A204.1 (cell line): ENCODE measurements around the gene GJD3.
A peak's percentile ranks its signal among the peaks of the same experiment; 100 is the strongest.
"Not testable (repeated sequence)": the region's sequence is repeated elsewhere in the genome, so short reads cannot be mapped to it uniquely, and the experiment has no call there.

Source experiments
- FAIRE-seq: peaks from 2 replicates; lab custom pipeline; 2012; peaks lifted over from hg19 to GRCh38; lab: Jason Lieb, UNC

GJD3 gene

DNA sequence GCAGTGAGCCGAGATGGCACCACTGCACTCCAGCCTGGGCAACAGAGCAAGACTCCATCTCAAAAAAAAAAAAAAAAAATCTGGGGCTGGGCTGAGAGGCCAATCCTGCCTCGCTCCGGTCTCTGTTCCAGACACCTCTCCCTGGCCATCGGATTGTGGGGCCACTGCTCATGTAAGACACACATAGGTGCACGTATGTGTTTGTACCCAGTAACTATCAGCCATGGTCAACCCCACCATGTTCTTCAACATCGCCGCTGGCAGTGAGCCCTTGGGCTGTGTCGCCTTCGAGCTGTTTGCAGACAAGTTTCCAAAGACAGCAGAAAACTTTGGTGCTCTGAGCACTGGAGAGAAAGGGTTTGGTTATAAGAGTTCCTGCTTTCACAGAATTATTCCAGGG is 3.2 kb upstream of the GJD3 start:
- FAIRE-seq: not testable (repeated sequence)

DNA sequence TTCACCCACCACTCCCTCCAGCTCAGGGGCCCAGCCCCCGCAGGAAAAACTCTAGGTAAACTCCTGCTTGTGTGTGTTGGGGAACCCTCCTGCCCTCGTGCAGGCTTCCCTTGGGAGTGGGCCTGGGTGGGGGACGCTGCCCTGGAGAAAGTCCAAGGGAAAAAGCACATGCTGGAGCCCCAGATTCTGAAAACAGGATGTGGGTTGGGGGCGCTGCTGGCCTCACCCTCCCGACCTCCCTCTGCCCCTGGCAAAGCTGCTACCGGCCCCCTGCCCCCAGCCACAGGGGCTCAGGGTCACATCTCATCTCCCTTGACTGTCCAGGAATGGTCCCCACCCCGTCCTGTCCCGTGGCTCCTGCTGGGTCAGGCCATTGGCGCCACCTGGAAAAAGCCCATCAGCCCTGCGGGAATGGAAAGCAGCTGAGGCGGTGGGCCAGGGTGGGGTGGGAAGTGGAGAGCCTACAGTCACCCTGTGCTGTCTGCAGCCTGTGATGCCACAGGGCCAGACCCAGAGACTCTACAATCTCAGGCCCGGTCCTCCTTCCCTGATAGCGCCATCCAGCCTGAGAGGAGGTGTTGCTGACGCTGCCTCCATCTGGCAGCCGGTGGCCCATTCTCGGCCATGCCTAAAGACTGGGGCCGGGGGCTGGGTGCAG is 2.5 kb upstream of the GJD3 start:
- no peak for FAIRE-seq

DNA sequence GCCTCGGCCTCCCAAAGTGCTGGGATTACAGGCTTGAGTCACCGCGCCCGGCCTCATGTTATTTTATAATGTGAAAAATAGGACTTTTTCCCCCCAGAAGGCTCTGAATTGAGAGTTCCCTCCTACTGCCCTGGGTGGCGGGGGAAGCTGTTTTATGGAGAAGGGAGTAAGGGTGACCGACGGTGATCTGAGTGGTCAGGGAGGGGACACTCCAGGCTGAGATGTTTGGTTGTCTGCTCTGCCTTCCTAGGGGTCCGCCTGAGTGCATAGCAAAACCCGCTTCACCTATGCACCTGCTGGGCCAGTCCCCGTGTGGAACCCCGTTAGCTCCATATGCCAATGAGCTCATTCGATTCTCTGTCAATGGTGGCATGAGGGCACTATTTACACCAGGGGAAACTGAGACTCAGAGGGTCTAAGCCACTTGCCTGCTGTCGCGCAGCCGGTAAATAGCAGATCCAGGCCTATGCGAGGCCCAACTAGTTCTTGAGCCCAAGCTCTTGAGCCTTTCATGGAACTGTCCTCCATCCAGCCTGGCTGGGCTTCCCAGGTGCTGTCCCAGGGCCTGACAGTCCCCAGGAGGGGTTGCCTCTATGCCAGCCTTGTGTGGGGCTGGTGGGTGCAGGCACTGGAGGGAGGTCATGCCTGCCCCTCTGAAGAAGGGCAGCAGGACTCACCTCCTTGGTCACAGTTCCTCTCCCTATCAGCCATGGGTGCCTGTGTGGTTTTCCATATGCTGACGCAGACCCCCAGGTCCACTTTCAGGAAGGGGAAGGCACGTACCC is 1.7 kb upstream of the GJD3 start:
- FAIRE-seq: no peak

DNA sequence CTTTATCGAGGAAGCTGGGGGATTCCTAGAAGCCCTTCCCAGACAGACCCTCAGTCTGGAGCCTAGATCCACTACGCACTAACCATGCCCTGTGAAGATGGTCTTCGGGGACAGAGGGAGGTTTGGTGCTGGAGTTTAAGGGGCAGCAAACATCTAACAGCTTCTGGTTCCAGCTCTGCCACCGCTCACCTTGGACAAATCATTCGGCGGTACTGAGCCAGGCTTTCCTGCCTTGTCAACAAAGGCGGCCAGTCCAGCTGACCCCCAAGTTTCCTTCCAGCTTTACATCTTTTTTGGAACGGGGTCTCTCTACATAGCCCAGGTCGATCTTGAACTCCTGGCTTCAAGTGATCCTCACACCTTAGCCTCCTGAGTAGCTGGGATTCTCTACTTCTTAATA is 369 bp upstream of the GJD3 start:
- FAIRE-seq: no peak

DNA sequence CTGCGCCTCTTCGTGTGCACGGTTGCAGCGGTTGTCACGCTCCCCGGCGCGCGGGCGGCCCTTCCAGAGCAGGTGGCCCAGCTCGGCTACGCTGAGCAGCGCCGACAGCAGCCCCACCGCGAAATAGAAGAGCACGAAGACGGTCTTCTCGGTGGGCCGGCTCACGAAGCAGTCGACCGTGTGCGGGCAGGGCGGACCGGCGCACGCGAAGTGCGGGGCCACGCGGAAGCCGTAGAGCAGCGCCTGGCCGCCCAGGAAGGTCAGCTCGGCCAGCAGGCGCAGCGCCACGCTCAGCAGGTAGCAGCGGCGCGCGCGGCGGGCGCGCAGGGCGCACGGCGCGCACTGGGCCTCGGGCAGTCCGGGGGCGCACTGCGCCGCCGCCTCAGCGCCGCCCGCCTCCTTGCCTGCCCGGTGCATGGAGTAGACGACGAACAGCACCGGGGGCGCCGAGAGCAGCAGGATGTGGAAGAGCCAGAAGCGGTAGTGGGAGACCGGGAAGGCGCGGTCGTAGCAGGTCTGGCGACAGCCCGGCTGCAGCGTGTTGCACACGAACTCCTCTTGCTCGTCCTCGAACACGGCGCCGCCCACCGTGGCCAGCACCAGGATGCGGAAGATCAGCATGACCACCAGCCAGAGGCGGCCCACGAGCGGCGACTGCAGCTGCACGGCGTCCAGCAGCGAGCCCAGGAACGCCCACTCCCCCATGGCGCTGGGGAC is 1.3 kb downstream of the GJD3 start:
- FAIRE-seq: no peak

DNA sequence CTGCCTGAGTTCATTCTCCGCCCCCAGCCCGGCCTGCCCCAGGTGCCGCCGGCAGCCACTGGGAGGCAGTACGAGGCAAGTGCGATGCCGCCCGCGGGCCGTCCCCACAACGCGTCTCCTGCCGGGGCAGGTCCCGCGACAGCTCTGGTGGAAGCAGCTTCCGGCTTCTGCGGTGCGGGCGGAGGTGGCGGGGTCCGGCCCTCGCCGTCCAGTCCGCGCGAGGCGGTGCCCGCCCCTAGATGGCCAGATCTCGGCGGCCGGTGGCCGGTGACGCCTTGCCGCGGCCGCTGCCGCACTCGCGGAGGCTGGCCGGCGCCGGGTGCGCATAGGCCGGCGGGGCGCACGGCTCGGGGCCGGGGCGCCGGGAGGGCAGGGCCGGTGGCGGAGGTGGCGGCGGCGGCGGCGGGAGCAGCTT is 1.8 kb downstream of the GJD3 start:
- FAIRE-seq: no peak

DNA sequence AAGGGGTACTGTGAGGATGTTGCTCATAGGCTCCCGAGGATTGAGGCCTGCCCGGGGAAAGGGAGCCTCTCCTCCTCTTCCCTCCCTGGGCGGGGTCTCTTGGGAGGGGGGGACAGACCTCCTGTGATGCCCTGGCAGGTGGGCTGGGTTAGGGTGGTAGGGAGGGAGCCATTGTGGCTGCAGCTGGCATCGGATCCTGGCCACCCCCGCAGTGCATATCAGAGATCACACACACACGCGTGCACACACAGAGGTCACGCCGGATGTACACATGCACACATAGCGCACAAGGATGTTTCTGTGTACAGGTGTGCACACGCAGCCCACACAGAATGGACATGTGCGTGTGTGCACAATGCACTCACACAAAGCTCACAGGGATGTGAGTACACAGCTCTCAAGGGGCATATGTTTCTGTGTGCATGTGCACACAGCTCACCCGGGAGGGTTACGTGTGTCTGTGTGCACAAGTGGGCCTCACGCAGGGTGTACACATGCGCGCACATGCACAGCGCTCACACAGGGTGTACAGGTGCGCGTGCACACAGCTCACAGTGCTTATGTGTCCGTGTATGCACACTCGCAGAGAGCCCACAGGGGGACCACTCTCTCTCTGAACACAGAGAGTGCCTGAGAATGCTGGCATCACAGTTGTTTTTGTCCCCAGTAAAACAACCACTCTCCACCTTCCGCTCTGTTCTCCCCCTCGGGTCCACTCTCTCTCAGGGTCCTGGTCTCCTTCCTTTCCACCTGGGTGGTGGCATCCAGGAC is 2.4 kb downstream of the GJD3 start:
- no peak for FAIRE-seq

DNA sequence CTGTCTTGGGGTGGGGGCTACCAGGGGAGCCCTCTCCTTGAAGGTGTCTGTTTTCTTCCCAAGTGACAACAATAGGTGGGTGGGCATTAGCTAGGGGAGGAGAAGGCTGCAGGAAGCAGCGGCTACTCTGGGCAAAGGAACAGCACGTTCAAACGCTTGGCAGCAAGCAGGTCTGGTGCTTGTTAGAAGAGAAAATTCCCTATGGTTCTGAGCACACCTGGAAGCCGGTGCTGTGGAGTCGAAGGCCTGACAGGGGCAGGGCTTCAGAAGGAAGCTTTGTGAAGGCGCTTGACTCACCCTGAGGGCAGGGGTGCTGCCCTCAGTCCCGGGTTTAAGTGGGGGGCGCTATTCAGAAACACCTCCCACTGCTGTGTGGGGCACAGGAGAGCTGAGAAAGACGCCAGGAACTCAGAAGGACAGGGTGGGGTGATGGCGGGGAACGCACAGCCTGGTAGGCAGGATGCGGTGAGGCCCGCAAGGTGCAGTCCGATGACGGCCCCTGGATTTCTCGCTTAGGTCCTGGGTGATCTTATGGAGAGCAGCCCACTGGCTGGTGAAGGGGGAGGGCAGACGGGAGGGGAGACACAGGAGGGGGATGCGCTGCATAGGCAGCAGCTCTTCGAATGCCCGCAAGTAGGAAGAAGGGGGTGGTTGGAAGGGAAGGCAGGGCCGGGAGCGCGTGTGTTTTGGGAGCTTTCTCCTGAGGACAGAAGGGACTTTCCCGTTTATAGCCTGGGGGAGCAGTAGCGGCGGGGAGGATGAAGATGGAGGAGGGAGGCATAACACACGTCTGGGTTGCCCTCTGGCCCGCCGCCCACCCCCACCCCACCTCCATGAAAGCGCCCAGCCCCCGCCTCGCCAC is 3.2 kb downstream of the GJD3 start:
- FAIRE-seq: no peak

DNA sequence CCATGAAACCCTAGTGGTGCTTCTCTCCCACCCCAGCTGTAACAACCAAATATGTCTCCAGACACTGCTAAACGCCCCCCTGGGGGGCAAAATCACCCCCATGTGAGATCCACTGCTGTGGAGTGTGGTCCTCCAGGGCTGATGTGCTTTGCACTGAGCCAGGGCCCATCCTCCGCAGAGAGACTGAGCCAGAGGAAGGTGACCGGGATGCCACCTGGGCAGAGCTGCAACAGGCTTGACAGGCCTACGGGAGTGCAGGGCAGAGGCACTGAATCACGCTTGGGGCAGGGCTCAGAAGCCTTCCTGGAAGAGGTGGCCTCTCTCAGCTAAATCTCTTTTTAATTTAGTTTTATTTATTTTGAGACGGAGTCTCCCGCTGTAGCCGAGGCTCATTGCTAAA is 4.4 kb downstream of the GJD3 start:
- no peak for FAIRE-seq

DNA sequence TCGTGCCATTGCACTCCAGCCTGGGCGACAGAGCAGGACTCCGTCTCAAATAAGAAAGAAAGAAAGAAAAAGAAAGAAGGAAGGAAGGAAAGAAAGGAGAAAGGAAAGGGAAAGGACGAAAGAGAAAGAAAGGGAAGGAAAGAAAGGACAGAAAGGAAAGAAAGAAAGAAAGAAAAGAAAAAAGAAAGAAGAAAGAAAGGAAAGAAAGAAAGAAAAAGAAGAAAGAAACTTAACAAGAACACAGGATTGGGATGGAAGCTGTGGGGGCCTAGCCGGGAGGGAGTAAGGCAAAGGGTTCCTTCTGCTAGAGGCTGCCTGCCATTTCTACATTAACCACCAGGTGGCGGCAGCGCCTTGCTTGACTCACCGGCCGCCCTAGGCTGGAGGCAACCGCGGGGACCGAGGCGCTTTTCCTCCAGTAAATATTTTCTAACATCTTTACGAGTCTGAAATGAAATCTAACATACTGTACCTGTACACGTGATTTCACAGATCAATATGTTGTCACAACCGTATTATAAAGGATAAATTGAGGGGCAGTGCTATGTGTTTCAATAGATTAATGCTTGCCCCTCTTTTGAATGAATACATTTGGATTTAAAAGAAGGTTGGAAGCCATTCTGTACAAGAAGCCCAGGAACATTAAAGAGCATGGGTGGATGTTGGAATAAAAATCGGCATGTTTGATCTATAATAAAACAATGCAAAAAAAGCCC is 6.1 kb downstream of the GJD3 start:
- FAIRE-seq: peak; percentile 94

DNA sequence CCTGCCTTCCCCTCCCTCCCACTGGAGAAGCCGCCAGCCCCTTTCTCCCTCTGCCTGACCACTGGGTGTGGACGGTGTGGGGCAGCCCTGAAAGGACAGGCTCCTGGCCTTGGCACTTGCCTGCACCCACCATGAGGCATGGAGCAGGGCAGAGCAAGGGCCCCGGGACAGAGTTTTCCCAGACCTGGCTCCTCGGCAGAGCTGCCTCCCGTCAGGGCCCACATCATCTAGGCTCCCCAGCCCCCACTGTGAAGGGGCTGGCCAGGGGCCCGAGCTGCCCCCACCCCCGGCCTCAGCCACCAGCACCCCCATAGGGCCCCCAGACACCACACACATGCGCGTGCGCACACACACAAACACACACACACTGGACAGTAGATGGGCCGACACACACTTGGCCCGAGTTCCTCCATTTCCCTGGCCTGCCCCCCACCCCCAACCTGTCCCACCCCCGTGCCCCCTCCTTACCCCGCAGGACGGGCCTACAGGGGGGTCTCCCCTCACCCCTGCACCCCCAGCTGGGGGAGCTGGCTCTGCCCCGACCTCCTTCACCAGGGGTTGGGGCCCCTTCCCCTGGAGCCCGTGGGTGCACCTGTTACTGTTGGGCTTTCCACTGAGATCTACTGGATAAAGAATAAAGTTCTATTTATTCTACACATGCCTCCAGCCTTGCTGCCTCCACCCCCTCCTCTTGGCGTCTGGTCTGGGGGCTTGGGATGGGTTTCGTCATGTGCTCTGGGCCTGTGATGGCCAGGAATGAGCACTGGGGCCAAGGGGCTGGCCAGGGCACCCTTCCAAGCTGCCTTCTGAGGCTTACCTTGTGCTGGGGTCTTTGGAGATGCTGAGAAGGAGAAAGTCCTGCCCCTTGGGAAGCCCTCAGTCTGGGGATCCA is 7.3 kb downstream of the GJD3 start:
- FAIRE-seq: no peak

DNA sequence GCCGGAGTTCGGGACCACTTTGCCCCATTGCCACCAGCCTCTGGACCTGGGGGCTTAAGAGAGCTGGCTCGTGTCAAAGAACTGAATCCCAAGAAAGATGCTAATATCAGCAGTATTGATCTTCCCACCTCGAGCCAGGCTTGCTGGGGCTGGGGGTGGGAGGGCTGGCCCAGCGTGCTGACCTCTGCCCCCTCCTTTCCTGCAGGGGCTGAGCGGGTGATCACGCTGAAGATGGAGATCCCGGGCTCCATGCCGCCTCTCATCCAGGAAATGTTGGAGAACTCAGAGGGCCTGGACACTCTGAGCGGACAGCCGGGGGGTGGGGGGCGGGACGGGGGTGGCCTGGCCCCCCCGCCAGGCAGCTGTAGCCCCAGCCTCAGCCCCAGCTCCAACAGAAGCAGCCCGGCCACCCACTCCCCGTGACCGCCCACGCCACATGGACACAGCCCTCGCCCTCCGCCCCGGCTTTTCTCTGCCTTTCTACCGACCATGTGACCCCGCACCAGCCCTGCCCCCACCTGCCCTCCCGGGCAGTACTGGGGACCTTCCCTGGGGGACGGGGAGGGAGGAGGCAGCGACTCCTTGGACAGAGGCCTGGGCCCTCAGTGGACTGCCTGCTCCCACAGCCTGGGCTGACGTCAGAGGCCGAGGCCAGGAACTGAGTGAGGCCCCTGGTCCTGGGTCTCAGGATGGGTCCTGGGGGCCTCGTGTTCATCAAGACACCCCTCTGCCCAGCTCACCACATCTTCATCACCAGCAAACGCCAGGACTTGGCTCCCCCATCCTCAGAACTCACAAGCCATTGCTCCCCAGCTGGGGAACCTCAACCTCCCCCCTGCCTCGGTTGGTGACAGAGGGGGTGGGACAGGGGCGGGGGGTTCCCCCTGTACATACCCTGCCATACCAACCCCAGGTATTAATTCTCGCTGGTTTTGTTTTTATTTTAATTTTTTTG is 8.5 kb downstream of the GJD3 start:
- no peak for FAIRE-seq

DNA sequence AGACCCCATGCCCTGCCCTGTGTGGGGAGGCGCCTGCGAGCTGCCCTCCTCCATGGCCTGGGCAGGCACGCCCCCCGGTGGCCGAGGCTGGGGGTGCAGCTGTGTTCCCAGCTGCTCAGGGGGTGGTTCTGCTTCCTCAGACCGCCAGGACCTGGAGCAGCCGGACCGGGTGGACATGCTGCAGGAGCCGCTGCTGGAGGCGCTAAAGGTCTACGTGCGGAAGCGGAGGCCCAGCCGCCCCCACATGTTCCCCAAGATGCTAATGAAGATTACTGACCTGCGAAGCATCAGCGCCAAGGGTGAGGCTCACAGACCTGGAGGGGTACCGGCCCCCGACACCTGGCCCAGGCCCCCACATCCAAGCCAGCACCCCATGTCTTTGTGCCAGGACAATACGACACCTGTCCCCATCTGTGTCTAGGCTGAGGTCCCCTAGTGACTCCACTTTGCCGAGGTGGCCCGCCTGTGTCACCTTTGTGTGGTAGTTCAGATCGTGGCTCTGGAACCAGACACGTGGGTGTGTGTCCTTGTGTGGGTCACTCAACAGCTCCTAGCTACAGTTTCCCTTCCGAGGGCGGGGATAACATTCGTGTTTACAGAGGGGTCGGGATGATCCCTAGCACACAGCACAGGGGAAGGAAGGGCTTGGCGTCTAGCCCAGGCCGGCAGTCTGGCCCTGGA is 9.3 kb downstream of the GJD3 start:
- FAIRE-seq: no peak

DNA sequence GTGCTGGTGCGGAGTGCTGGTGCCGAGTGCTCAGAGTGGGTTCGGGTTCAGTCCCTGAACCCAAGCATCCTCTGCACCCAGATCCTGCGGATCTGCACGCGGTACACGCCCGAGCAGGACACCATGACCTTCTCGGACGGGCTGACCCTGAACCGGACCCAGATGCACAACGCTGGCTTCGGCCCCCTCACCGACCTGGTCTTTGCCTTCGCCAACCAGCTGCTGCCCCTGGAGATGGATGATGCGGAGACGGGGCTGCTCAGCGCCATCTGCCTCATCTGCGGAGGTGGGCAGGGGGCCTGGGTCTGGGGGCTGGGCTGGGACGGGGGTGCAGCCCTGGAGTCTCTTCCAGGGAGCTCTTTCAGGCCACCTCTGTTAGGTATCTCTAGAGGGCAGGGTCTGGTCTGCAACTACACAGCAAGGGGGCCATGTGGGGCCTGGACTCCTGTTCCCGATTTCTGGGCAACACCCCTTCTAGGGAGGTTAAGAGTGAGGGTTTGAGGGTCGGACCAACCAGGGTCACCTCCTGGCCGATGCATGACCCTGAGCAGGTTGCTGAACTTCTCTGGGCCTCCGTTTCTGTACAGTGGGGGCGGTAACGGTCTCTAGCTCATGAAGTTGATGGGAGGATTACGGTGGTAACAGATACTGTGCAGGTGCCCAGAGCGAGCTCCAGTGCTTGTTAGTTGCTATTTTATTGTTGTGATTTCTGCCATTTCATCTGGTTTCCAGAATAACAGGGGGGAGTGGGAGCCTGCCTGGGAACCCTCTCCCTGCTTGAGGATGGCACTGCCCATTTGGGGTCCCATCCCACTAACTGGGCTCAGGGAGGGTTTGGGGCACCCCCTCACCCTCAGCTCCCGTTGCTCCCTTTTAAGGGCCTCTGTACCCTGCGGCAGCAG is 10.1 kb downstream of the GJD3 start:
- FAIRE-seq: no peak

DNA sequence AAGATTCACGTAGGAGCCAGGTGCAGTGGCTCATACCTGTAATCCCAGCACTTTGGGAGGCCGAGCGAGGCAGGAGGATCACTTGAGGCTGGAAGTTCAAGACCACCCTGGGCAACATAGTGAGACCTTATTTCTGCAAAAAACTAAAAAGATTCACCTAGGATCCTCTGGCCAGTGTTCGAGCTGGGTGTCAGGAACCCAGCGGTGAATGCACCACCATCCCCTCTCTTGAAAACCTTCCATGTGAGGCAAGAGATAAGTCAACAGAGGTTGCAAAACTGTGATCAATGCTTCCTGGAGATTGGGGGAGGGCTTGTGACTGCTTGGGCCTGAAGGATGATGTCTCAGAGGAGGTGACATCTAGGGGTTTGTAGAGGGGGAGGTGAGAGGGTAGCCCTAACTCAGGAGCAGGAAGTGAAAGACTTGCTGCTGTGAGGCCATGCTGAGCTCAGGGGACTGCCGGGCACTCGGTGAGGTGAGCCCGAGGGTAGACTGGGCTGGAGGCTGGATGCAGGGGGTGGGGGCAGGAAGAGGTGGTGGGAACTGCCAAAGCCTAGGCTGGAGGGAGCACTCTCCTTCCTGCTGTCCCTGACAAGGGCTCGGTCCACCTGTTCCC is 11.7 kb downstream of the GJD3 start:
- FAIRE-seq: no peak

DNA sequence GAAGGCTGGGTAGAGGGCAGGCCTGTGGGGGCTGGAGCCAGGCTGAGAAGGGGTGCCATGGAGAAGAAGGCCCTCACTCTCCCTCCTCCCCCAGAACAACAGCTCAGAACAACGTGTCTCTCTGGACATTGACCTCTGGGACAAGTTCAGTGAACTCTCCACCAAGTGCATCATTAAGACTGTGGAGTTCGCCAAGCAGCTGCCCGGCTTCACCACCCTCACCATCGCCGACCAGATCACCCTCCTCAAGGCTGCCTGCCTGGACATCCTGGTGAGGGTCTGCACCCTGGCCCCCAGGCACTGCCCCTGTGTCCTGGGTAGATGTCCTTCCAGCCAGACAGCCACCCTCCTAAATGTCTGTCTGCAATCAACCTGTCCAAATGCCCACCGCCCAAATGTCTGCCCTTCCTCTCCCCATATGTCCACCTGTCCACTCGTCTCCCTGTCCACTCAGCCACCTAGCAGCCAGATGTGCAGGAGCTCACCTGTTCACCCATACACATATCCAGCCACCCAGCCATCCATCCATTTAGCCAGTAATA is 12.2 kb downstream of the GJD3 start:
- no peak for FAIRE-seq
